HCT116 (cell line): ENCODE data around the gene MYO1E. TPM values are rescaled to one million over a fixed set of nuclear protein-coding genes. Genes with fewer than 3 reads are reported as not detected.

ENCODE experiments used
- ATAC-seq: fragments of 200-7000 bp; cut with Tn5 transposase; 2 replicates; pipeline ENCODE4 v1.9.1; 2020; ENCODE audit warnings: mild to moderate bottlenecking, moderate library complexity
- Bru-seq: library from RNA; stranded (reverse); fragments of 400-500 nt; gene quantifications from one replicate; lab custom pipeline; 2021; lab: Mats Ljungman, UMichigan
- BruChase-seq, 2 experiments: library from RNA; stranded (reverse); fragments of 400-500 nt; gene quantifications; one replicate each; lab custom pipeline; 2021; lab: Mats Ljungman, UMichigan
- BruUV-seq: library from RNA; stranded (reverse); fragments of 400-500 nt; replicated peaks from 2 replicates; lab custom pipeline; 2021; lab: Mats Ljungman, UMichigan
- CTCF ChIA-PET: fragments of 300-600 bp; sonication (Branson Sonifier 250); formaldehyde crosslinking; loops from one replicate; lab custom pipeline; 2021; ENCODE audit warnings: antibody characterized with exemption; lab: Charles Lee
- POLR2A ChIA-PET: fragments of 300-600, 350-600 bp; sonication (Branson Sonifier 250); formaldehyde crosslinking; loops from one replicate; lab custom pipeline; 2021; ENCODE audit warnings: antibody characterized with exemption; lab: Charles Lee
- RAD21 ChIA-PET, 2 experiments: fragments of 300-600 bp; sonication (Branson Sonifier 250); formaldehyde crosslinking; loops; one replicate each; lab custom pipeline; 2023; ENCODE audit warnings: low total read pairs in 2 of 2; ENCODE audit not compliant: uncharacterized antibody in 2 of 2, unreplicated experiment in 2 of 2, low non-redundant PET in 1 of 2; lab: Charles Lee
- DNase-seq: peaks from one replicate; pipeline ENCODE4 v3.0.0-alpha.2; 2010; ENCODE audit warnings: low read depth, low spot score
- H2AFZ ChIP-seq: fragments of 200-600 bp; shearing (Covaris generic), sonication (generic); 2 replicates; pipeline ENCODE4 v1.6.1; 2017; ENCODE audit warnings: low read depth, mixed run types, mixed read lengths, antibody characterized with exemption, low read length; ENCODE audit not compliant: poor library complexity, severe bottlenecking
- H3K27ac ChIP-seq: 2 replicates; pipeline ENCODE4 v1.5.1; 2012; ENCODE audit warnings: low read depth, low read length
- H3K27me3 ChIP-seq: fragments of 200-600 bp; sonication (generic); 2 replicates; pipeline ENCODE4 v1.6.1; 2016; ENCODE audit warnings: mixed run types, low read length, mixed read lengths; ENCODE audit not compliant: insufficient read depth
- H3K36me3 ChIP-seq, 2 experiments: fragments of 200-500 bp in 1 of 2; fragments of 200-600 bp in 1 of 2; sonication (Bioruptor generic) in 1 of 2; sonication (generic) in 1 of 2; 2 replicates each; pipeline versions ENCODE4 v1.5.1 to v1.6.1; 2014 to 2016; ENCODE audit warnings: low read length in 2 of 2, inconsistent platforms in 1 of 2, mixed read lengths in 1 of 2, mixed run types in 1 of 2; ENCODE audit not compliant: insufficient read depth in 2 of 2, control insufficient read depth in 1 of 2
- H3K4me1 ChIP-seq, 2 experiments: fragments of 200-600 bp in 1 of 2; sonication (generic) in 1 of 2; 2 replicates each; pipeline versions ENCODE4 v1.5.1 to v1.6.1; 2012 to 2017; ENCODE audit warnings: low read length in 2 of 2, inconsistent platforms in 1 of 2, mild to moderate bottlenecking in 1 of 2, mixed read lengths in 1 of 2, mixed run types in 1 of 2, moderate library complexity in 1 of 2; ENCODE audit not compliant: insufficient read depth in 2 of 2, control insufficient read depth in 1 of 2
- H3K4me2 ChIP-seq: fragments of 200-600 bp; sonication (generic); 2 replicates; pipeline ENCODE4 v1.6.1; 2017; ENCODE audit warnings: mixed run types, low read length, mixed read lengths
- H3K4me3 ChIP-seq, 2 experiments: fragments of 200-600 bp in 1 of 2; sonication (generic) in 1 of 2; replicated peaks in 1 of 2; 2 replicates each; pipeline ENCODE4 v1.5.1; 2011 to 2016; ENCODE audit warnings: low read length in 2 of 2, control low read depth in 1 of 2, low read depth in 1 of 2, mild to moderate bottlenecking in 1 of 2, mixed read lengths in 1 of 2, mixed run types in 1 of 2
- H3K79me2 ChIP-seq: fragments of 200-600 bp; sonication (generic); 2 replicates; pipeline ENCODE4 v1.6.1; 2017; ENCODE audit warnings: mild to moderate bottlenecking, mixed run types, low read length, moderate library complexity, mixed read lengths; ENCODE audit not compliant: insufficient read depth
- H3K9ac ChIP-seq: fragments of 200-600 bp; sonication (generic); 2 replicates; pipeline ENCODE4 v1.6.1; 2016; ENCODE audit warnings: low read length, mixed read lengths
- H3K9me2 ChIP-seq: fragments of 200-600 bp; sonication (generic), shearing (Covaris generic); 2 replicates; pipeline ENCODE4 v1.6.1; 2017; ENCODE audit warnings: mixed run types, mild to moderate bottlenecking, moderate library complexity; ENCODE audit not compliant: insufficient read depth
- H3K9me3 ChIP-seq, 2 experiments: fragments of 200-500 bp in 1 of 2; fragments of 200-600 bp in 1 of 2; sonication (Bioruptor generic) in 1 of 2; sonication (generic) in 1 of 2; 2 replicates each; pipeline ENCODE4 v1.6.1; 2014 to 2017; ENCODE audit warnings: low read length in 2 of 2, mixed read lengths in 2 of 2, inconsistent platforms in 1 of 2, low read depth in 1 of 2, mild to moderate bottlenecking in 1 of 2, mixed run types in 1 of 2, moderate library complexity in 1 of 2; ENCODE audit not compliant: control insufficient read depth in 1 of 2, insufficient read depth in 1 of 2
- H4K20me1 ChIP-seq: fragments of 200-600 bp; sonication (generic), shearing (Covaris generic); 2 replicates; pipeline ENCODE4 v1.6.1; 2017; ENCODE audit warnings: mixed run types, mild to moderate bottlenecking, moderate library complexity; ENCODE audit not compliant: insufficient read depth
- ATF3 ChIP-seq: IDR thresholded peaks from 2 replicates; pipeline ENCODE4 v1.6.1; 2012
- CBX3 ChIP-seq: IDR thresholded peaks from 2 replicates; pipeline ENCODE4 v1.6.1; 2012; ENCODE audit warnings: low read depth
- CEBPB ChIP-seq: IDR thresholded peaks from 2 replicates; pipeline ENCODE4 v1.6.1; 2012; ENCODE audit warnings: low read depth
- CTCF ChIP-seq, 3 experiments: fragments of 200-600 bp in 1 of 3; sonication (generic) in 1 of 3; IDR thresholded peaks in 2 of 3; conservative IDR thresholded peaks in 1 of 3; 2 replicates each; pipeline ENCODE4 v1.5.1; 2012 to 2017; ENCODE audit warnings: low read depth in 2 of 3, low read length in 2 of 3, antibody characterized with exemption in 1 of 3, borderline replicate concordance in 1 of 3, control low read depth in 1 of 3, mild to moderate bottlenecking in 1 of 3, mixed read lengths in 1 of 3, mixed run types in 1 of 3, moderate library complexity in 1 of 3; ENCODE audit not compliant: insufficient read depth in 1 of 3
- EGR1 ChIP-seq: IDR thresholded peaks from 2 replicates; pipeline ENCODE4 v1.6.1; 2012; ENCODE audit warnings: low read depth
- ELF1 ChIP-seq: IDR thresholded peaks from 2 replicates; pipeline ENCODE4 v1.6.1; 2012; ENCODE audit warnings: low read depth, borderline replicate concordance
- EZH2 ChIP-seq: fragments of 200-600 bp; sonication (generic); IDR thresholded peaks from 2 replicates; pipeline ENCODE4 v1.6.1; 2017; ENCODE audit warnings: antibody characterized with exemption, mixed run types
- EZH2phosphoT487 ChIP-seq: fragments of 200-600 bp; IDR thresholded peaks from 2 replicates; pipeline ENCODE4 v1.6.1; 2018; ENCODE audit warnings: antibody characterized with exemption, borderline replicate concordance
- FOSL1 ChIP-seq: IDR thresholded peaks from 2 replicates; pipeline ENCODE4 v1.6.1; 2012; ENCODE audit warnings: low read depth
- JUND ChIP-seq: IDR thresholded peaks from 2 replicates; pipeline ENCODE4 v1.6.1; 2012
- MAX ChIP-seq: IDR thresholded peaks from 2 replicates; pipeline ENCODE4 v1.6.1; 2012
- POLR2A ChIP-seq: IDR thresholded peaks from 2 replicates; pipeline ENCODE4 v1.7.0; 2011; ENCODE audit warnings: borderline replicate concordance; ENCODE audit not compliant: insufficient read depth, insufficient read length; ENCODE audit errors: extremely low read depth
- POLR2AphosphoS5 ChIP-seq: IDR thresholded peaks from 2 replicates; pipeline ENCODE4 v1.6.1; 2011; ENCODE audit warnings: mild to moderate bottlenecking, low read depth, low read length, moderate library complexity
- RAD21 ChIP-seq: IDR thresholded peaks from 2 replicates; pipeline ENCODE4 v1.6.1; 2012; ENCODE audit warnings: low read depth, mild to moderate bottlenecking
- REST ChIP-seq: IDR thresholded peaks from 2 replicates; pipeline ENCODE4 v1.6.1; 2012; ENCODE audit warnings: low read depth
- SIN3A ChIP-seq: IDR thresholded peaks from 2 replicates; pipeline ENCODE4 v1.6.1; 2012; ENCODE audit warnings: low read depth
- SP1 ChIP-seq: IDR thresholded peaks from 2 replicates; pipeline ENCODE4 v1.6.1; 2012; ENCODE audit warnings: low read depth
- TCF7L2 ChIP-seq: IDR thresholded peaks from 2 replicates; pipeline ENCODE4 v1.7.0; 2011; ENCODE audit warnings: borderline replicate concordance, inconsistent platforms; ENCODE audit not compliant: insufficient read depth, insufficient read length; ENCODE audit errors: extremely low read depth
- ZFX ChIP-seq: fragments of 450-650 bp; IDR thresholded peaks from 2 replicates; pipeline ENCODE4 v1.6.1; 2017
- ZNF274 ChIP-seq: fragments of 200-500 bp; sonication (Bioruptor generic); IDR thresholded peaks from 2 replicates; pipeline ENCODE4 v1.6.1; 2014; ENCODE audit warnings: mild to moderate bottlenecking, low read depth, low read length, inconsistent platforms
- intact Hi-C: fragments of 100-400 bp; cut with micrococcal nuclease; formaldehyde crosslinking; loops from 2 replicates; pipeline ENCODE4 v1.10.0; 2022
- long read RNA-seq: library from polyadenylated mRNA; unstranded; transcript quantifications from one replicate; pipeline ENCODE4 v2.0.0, GENCODE V29; 2021; ENCODE audit not compliant: unreplicated experiment
- polyA plus RNA-seq: library from polyadenylated mRNA; unstranded; fragments of >200 nt; gene quantifications from 2 replicates; pipeline ENCODE4 v1.2.1, GENCODE V29; 2012; ENCODE audit warnings: missing spikeins
- total RNA-seq: library from RNA; stranded (reverse); gene quantifications from one replicate; pipeline ENCODE4 v1.2.1, GENCODE V29; 2021; ENCODE audit not compliant: unreplicated experiment

MYO1E gene
- total RNA-seq (182 TPM), Bru-seq, nascent RNA (percentile 92 among the genes with signal in this experiment), BruChase-seq, experiment 1, labeled RNA remaining after a 6-hour chase (percentile 77 among the genes with signal in this experiment), BruChase-seq, experiment 2, labeled RNA remaining after a 2-hour chase (percentile 70 among the genes with signal in this experiment)
- 54.4 and 70.8 TPM in 2 replicates for polyA plus RNA-seq
- long read RNA-seq, full-length matches to known transcripts = 31 of 113 reads
- long read RNA-seq, partial matches to known transcripts = 43 of 113 reads
- long read RNA-seq, other reads (novel, unspliced or antisense) = 39 of 113 reads

- Histone ChIP-seq H3K79me2 (peaks cover 45% of the 10 kb centered on the region), H3K9me2 (no peaks in the 10 kb centered on the region), H3K9me3 (no peaks in the 10 kb centered on the region), H3K4me1 (peaks cover 3 to 35% of the 10 kb centered on the region in 2 experiments; a peak in 3 of 4 replicates), H4K20me1 (no peaks in the 10 kb centered on the region), H3K27ac (peak within 1 kb of the TSS; percentile 75), H3K9ac (peak within 1 kb of the TSS; percentile 84), H3K27me3 (no peaks in the 10 kb centered on the region), H3K36me3 (no peaks in the 10 kb centered on the region), H3K4me2 (peak within 1 kb of the TSS; percentile 88), H3K4me3 (peak within 1 kb of the TSS; percentile 80 to 83), H2AFZ (peak within 1 kb of the TSS; percentile 6)
- DNase-seq (peak; percentile 94), ATAC-seq (peak; percentile 89)
- CTCF ChIA-PET = interaction anchor here (1.0 to 1.3 kb wide), 2 partner anchors 128 to 199 kb away, joined by 3 to 4 read pairs; no protein-coding TSS in a partner anchor
- BruUV-seq = TSS peak; percentile 54
- POLR2A ChIA-PET = interaction anchor here (0.6 to 1.3 kb wide), 23 partner anchors 8 to 1121 kb away, joined by 3 to 10 read pairs (median 4); no protein-coding TSS in a partner anchor
- intact Hi-C loops = loop anchor here (2.0 to 10.0 kb wide), 4 partner anchors 68 to 198 kb away; no protein-coding TSS in a partner anchor
- RAD21 ChIA-PET = interaction anchor here in 1 of 2 experiments (0.6 kb wide), 2 partner anchors 72 to 129 kb away, joined by 3 read pairs; no protein-coding TSS in a partner anchor
- TF ChIP-seq ZFX (no peak), EZH2 (no peak), CBX3 (0 out of 2 replicates have a peak, but pooled peaks have one; percentile 52), JUND (no peak), ELF1 (no peak), EGR1 (no peak), MAX (peak; percentile 79), REST (no peak), ZNF274 (no peak), CEBPB (no peak), FOSL1 (no peak), TCF7L2 (peak; percentile 8), POLR2AphosphoS5 (peak; percentile 94), EZH2phosphoT487 (no peak), SIN3A (peak; percentile 91), RAD21 (no peak), POLR2A (peak; percentile 88), CTCF (IDR thresholded peaks at IDR 0.05 in 2 of 3, conservative IDR thresholded peaks at IDR 0.05 in 1 of 3; ENCODE audit: borderline replicate concordance in 1 of 3, insufficient read depth in 1 of 3, low read depth in 2 of 3, low read length in 2 of 3) (no peak), ATF3 (no peak), SP1 (peak; percentile 69)
These were observed at the start of gene MYO1E for GRCh38 chr15:59372352-59373211. TSS of gene MYO1E (minus strand) at chr15:59372871. CDS start at chr15:59372500, 371 bp downstream.
